T-helper 2 cell treated with Interferon-gamma antibody and Interleukin-4, amounts not matched to agents 5 μg/mL and 100 μg/mL, for 36 hours (primary cell): ENCODE results near the gene RPTOR.
A peak's percentile ranks its signal among the peaks of the same experiment; 100 is the strongest.

Experiments
- DNase-seq: peaks from one replicate; pipeline ENCODE4 v3.0.0; 2021; ENCODE audit warnings: low spot score
- H3K27ac Mint-ChIP-seq: one replicate; pipeline ENCODE4 v1.8.0; 2021; ENCODE audit warnings: mild to moderate bottlenecking, mixed read lengths
- H3K27me3 Mint-ChIP-seq: one replicate; pipeline ENCODE4 v1.8.0; 2021; ENCODE audit warnings: low read depth, mixed read lengths
- H3K36me3 Mint-ChIP-seq: one replicate; pipeline ENCODE4 v1.8.0; 2021; ENCODE audit warnings: low read depth, mixed read lengths
- H3K4me1 Mint-ChIP-seq: one replicate; pipeline ENCODE4 v1.8.0; 2021; ENCODE audit warnings: low read depth, mixed read lengths
- H3K4me3 Mint-ChIP-seq: one replicate; pipeline ENCODE4 v1.8.0; 2022; ENCODE audit warnings: mild to moderate bottlenecking, moderate library complexity, mixed read lengths
- H3K9me3 Mint-ChIP-seq: one replicate; pipeline ENCODE4 v1.8.0; 2021; ENCODE audit warnings: mixed read lengths

Gene RPTOR

DNA sequence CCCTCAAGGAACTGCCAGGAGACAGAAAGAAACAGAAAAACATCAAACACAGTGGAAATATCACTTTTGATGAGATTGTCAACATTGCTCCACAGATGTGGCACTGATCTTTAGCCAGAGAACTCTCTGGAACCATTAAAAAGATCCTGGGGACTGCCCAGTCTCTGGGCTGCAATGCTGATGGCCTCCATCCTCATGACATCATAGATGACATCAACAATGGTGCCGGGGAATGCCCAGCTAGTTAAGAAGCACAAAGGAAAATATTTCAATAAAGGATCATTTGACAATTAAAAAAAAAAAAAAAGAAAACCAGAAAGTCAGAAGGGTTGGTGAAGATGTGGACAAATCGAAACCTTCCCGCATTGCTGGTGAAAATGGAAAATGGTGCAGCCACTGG is 432.1 kb downstream of the RPTOR start:
- DNase-seq = no peak
- Mint-ChIP-seq H3K4me3 (no peak overlapping the region), H3K27me3 (peaks cover 7% of the 10 kb centered on the region)

DNA sequence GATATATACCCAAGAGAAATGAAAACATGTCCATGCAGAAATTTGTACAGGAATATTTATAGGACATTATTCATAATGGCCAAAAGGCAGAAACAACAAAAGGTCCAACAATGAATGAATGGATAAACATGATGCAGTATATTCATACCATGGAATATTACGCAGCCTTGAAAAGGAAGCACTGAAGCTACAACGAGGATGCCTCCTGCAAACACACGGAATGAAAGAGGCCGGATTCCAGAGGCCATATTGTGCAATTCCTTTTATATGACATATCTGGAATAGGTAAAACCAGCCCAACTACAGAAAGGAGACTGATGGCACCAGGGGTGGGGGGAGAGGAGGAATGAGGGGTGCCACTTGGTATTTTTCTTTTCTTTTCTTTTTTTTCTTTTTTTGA is 432.5 kb downstream of the RPTOR start:
- no peak for DNase-seq
- Mint-ChIP-seq H3K9me3 (no peaks in the 10 kb centered on the region), H3K36me3 (no peaks in the 10 kb centered on the region), H3K4me3 (no peak overlapping the region), H3K27ac (no peak overlapping the region), H3K27me3 (peaks cover 7% of the 10 kb centered on the region), H3K4me1 (peaks cover 5% of the 10 kb centered on the region)

More for the DNA sequence above, 432.1 kb downstream of the RPTOR start:
- Mint-ChIP-seq H3K4me1 (peaks cover 5% of the 10 kb centered on the region), H3K36me3 (no peaks in the 10 kb centered on the region), H3K9me3 (no peaks in the 10 kb centered on the region), H3K27ac (no peak overlapping the region)

DNA sequence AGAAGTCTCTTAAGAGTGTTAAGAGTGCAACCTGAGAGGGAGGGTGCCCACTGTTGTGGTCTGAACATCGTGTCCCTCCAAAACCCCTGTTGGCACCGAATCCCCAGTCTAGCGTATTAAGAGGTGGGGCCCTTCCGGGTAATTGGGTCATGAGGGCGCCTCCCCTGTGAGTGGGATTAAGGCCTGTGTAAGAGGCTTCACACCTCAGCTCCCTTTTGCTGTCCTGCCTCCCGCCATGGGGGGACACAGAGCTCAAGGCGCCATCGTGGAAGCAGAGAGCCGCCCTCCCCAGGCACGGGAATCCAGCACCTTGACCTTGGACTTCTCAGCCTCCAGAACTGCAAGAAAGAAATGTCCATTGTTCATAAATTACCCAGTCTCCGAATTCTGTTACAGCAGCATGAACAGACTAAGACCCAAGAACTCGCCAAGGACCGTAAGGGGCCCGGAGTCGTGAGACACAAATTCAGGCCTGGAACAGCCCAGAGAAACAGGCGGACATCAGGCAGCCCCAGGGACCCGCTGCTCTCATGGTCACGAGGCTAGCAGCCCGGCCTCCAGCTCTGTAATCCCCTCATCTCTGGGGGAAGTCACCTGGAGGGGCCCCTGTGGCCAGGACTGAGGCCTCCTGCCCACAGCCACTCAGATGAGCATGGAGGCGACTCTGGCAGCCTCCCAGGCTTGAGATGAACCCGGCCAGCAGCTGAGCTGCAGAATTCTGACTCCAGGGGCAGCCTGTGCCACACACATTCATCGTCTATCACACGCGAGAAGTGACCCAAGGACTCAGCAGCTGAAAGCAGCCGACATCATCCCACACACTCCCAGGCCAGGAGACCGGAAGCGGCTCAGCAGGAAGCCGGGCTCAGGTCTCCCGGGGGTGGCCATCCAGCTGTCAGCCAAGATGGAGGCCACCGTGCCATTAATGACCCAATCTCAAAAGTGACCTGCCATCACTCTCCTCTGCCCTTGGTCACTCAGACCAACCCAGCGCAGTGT is 434.2 kb downstream of the RPTOR start:
- Mint-ChIP-seq H3K36me3 (no peaks in the 10 kb centered on the region), H3K4me3 (no peak overlapping the region), H3K9me3 (no peaks in the 10 kb centered on the region), H3K27ac (no peak overlapping the region), H3K27me3 (peaks cover 7% of the 10 kb centered on the region), H3K4me1 (peaks cover 5% of the 10 kb centered on the region)
- DNase-seq = no peak

DNA sequence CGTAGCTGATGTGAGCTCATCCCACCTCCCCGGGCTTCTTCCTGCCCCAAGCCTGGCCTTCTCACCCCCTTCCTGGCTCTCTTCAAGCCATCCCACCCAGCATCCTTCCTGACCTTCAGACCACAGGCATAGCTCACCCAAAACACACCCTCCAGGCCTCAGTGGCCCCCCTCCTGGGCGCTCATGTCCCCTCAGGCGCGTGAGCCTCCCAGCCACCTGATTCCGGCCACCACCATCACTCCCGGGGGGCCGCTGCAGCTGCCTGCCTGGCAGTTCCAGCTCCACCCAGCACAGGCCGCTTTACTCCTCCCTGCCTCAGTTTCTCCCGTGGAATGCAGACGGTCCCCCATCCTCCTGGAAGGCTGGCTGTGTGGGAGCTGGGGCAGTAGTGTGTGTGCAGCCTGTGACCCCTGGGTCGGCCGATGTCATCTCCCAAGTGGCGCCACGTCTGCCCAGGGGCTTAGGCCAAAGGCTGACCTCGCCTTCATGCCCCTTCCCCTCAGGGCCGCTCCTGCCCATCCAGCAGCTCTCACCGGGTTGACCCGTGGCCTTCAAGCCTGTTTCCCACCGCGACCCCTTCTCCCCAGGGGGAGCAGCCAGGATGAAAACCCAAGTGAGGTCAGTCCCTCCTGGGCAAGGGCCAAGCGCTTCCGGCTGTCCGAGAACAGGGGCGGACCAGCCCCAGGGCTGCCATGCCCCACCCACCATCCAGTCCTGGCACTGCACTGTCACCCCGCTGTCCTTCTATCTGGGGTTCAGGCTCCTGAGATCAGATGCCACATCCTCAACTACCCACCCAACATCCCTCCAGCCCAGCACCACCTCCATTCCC is 435.1 kb downstream of the RPTOR start:
- Mint-ChIP-seq H3K4me1 (peaks cover 5% of the 10 kb centered on the region), H3K9me3 (no peaks in the 10 kb centered on the region), H3K27me3 (peaks cover 4% of the 10 kb centered on the region), H3K36me3 (no peaks in the 10 kb centered on the region), H3K27ac (no peak overlapping the region), H3K4me3 (no peak overlapping the region)
- DNase-seq = no peak

DNA sequence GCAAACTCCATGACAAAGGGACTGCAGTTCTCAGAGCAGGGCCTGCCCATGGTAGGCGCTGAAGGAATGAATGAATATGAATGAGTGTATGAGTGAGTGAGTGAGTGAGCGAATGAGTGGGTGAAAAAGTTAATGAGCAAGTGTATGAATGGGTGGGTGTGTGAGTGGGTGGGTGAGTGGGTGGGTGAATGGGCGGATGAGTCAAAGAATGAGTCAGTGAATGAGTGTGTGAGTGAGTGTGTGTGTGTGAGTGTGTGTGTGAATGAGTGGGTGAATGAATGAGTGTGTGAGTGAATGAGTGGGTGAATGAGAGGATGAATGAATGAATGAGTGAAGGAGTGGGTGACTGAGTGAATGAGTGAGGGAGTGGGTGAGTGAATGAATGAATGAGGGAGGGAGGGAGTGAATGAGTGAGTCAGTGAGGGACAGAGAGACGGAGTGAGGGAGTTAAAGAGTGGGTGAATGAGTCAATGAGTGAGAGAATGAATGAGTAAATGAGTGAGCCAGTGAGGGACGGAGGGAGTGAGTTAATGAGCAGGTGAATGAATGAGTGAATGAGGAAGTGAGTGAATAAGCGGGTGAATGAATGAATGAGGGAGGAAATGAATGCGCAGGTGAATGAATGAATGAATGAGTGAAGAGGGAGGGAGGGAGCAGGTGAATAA is 435.9 kb downstream of the RPTOR start:
- H3K36me3 Mint-ChIP-seq = no peaks in the 10 kb centered on the region
- peaks cover 4% of the 10 kb centered on the region for H3K27me3 Mint-ChIP-seq

DNA sequence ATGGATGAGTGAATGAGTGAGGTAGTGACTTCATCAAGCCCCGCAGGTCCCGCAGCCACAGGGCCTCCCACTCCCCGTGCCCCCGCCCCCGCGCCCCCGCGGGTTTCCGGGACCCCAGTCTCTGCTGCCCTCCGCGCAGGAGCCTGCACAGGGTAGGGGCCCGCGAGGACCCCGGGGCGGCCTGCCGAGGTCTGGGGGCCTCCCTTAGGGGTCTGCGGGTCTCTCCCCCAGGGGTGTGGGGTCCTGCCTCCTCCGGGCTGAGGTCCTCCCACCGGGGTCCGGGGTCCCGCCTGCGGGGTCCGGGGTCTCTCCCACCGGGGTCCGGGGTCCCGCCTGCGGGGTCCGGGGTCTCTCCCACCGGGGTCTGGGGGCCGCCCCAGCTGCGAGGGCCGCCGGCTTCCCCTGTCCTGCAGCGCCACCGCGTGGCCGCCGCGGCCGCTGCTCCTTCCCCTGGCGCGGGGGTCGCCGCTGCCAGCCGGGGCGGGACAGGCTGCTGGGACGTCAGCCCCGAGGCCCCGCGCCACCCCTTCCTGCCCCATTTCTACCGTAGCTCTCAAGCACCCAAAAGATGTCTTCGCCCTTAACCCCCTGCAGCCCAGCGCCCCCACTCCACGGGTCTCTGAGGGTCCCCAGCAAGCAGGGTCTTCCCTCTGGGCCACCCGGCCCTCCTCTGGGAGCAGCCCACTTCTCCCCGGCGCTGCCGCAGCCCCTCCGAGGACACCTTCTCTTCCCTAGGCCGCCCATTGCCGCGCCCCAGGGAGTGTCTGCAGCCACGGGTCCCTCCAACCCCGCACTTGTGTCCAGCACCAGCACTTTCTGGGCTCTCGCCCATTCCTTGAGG is 436.6 kb downstream of the RPTOR start:
- no peaks in the 10 kb centered on the region for H3K9me3 Mint-ChIP-seq
- peak; percentile 18 for DNase-seq
- peaks cover 4% of the 10 kb centered on the region for H3K27me3 Mint-ChIP-seq
- H3K27ac Mint-ChIP-seq = no peak overlapping the region
- H3K4me1 Mint-ChIP-seq = peaks cover 5% of the 10 kb centered on the region
- H3K36me3 Mint-ChIP-seq = no peaks in the 10 kb centered on the region
- H3K4me3 Mint-ChIP-seq = peak overlapping the region; percentile 53

More for the DNA sequence above, 435.9 kb downstream of the RPTOR start:
- Mint-ChIP-seq H3K4me3 (peak overlapping the region; percentile 53), H3K4me1 (peaks cover 5% of the 10 kb centered on the region), H3K9me3 (no peaks in the 10 kb centered on the region), H3K27ac (peak overlapping the region; percentile 29)
- peak; percentile 17 for DNase-seq

DNA sequence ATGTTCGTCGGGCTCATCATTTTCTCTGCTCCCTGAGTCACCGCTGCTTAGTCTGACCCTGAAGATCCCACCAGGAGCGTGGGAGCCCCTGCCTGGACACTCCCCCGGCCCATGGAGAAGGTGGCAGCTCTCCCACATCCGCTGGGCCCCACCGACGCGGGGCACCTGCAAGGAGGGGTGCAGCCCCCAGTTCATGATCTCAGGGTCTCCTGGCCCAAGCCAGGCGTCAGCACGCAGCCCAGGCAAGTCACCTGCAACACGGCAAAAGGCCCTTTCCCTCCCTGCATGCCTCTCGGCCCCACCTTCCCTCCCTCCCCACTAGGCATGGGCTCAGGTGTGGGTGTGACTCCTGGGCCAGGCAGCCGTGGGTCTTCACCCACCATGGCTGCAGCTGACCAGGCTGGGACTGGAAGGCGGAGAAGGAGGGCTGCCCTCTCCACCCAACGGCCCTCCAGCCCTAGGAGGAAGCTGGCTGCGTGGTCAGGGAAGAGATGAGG is 437.3 kb downstream of the RPTOR start:
- DNase-seq = no peak
- no peak overlapping the region for H3K27ac Mint-ChIP-seq
- H3K4me1 Mint-ChIP-seq = peaks cover 5% of the 10 kb centered on the region
- no peaks in the 10 kb centered on the region for H3K9me3 Mint-ChIP-seq
- H3K4me3 Mint-ChIP-seq = no peak overlapping the region
- peaks cover 4% of the 10 kb centered on the region for H3K27me3 Mint-ChIP-seq
- H3K36me3 Mint-ChIP-seq = no peaks in the 10 kb centered on the region

DNA sequence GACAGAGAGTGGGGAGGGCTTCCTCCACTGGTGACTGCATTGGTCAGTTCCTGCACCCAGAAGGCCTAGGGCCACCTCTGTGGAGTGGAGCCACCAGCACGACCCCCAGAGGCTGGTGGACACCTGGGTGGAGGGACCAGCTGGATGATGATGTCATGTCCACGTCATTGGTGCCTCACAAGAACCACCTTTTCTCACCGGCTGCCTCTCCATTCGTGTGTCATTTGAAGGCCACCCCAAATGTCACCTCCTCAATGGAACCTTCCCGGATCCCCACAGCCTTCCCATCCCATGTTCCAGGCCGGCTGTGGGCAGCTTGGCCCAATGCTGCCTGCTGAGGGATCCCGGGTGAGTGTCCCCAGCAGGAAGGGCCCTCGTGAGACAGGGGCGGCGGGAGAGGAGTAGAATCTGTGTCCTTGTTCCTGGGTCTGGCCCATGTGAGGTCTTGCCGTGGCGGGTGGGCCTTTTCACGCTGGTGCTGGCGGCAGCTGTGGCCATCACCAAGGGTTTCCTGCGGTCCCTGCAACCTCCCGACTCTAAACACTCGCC is 437.9 kb downstream of the RPTOR start:
- Mint-ChIP-seq H3K4me3 (no peak overlapping the region), H3K9me3 (no peaks in the 10 kb centered on the region), H3K4me1 (peaks cover 5% of the 10 kb centered on the region), H3K27ac (no peak overlapping the region), H3K36me3 (no peaks in the 10 kb centered on the region), H3K27me3 (peaks cover 4% of the 10 kb centered on the region)
- no peak for DNase-seq

DNA sequence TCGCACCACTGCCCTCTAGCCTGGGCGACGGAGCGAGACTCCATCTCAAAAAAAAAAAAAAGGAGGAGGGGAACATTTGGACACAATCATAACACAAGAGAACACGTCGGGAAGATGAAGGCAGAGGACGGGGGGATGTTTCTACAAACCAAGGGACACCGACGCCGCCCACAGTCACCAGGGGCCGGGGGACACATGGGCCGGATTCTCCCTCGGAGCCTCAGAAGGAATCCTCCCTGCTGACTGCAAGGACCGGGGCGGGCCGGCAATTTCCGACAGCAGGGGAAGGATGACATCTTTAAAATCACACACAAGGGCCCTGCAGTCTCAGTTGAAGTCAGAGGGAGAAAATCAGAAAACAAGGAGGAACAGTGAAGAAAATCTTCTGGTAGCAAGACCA is 438.9 kb downstream of the RPTOR start:
- DNase-seq = no peak
- Mint-ChIP-seq H3K36me3 (no peaks in the 10 kb centered on the region), H3K4me1 (peaks cover 5% of the 10 kb centered on the region), H3K27me3 (peaks cover 4% of the 10 kb centered on the region), H3K27ac (no peak overlapping the region), H3K9me3 (no peaks in the 10 kb centered on the region), H3K4me3 (no peak overlapping the region)

DNA sequence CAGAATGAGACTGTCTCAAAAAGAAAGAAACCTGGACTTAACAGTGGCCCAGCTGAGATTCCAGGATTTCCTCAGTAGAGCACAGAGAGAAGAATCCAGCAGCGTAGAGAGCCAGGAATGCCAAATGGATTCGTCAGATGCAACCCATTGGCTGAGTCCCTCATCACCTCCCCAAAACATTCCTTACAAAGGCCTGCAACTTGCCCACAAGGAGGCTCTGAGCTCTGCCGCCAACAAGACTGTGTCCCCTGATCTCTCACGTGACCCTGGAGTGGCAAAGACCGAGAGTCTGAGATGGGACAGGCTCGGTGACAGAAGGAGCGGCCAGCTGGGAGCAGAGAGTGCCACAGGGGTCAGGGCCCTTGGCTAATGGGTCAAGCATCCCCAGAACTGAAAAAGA is 440.1 kb downstream of the RPTOR start:
- no peaks in the 10 kb centered on the region for H3K9me3 Mint-ChIP-seq

DNA sequence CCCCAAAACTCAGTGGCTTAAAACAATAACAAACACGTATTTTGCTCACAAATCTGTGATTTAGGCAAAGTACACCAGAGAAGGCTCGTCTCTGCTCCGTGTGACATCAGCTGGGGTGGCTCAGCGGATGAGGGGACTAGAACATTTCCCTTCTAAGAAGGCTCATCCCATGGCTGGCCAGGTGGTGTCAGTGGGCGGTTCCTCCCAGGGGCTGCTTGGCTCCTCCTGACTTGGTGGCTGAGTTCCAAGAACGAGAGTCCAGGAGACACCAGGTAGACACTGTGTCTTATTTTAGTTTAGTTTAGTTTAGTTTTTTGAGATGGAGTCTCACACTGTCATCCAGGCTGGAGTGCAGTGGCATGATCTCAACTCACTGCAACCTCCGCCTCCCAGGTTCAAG is 441.4 kb downstream of the RPTOR start:
- H3K27me3 Mint-ChIP-seq = peaks cover 5% of the 10 kb centered on the region
- H3K4me1 Mint-ChIP-seq = peaks cover 5% of the 10 kb centered on the region
- no peak overlapping the region for H3K27ac Mint-ChIP-seq
- no peaks in the 10 kb centered on the region for H3K36me3 Mint-ChIP-seq
- DNase-seq = no peak
- H3K4me3 Mint-ChIP-seq = no peak overlapping the region
- H3K9me3 Mint-ChIP-seq = no peaks in the 10 kb centered on the region

More for the DNA sequence above, 440.1 kb downstream of the RPTOR start:
- no peak for DNase-seq
- Mint-ChIP-seq H3K36me3 (no peaks in the 10 kb centered on the region), H3K4me3 (no peak overlapping the region), H3K4me1 (peaks cover 7% of the 10 kb centered on the region), H3K27me3 (peaks cover 6% of the 10 kb centered on the region), H3K27ac (no peak overlapping the region)

DNA sequence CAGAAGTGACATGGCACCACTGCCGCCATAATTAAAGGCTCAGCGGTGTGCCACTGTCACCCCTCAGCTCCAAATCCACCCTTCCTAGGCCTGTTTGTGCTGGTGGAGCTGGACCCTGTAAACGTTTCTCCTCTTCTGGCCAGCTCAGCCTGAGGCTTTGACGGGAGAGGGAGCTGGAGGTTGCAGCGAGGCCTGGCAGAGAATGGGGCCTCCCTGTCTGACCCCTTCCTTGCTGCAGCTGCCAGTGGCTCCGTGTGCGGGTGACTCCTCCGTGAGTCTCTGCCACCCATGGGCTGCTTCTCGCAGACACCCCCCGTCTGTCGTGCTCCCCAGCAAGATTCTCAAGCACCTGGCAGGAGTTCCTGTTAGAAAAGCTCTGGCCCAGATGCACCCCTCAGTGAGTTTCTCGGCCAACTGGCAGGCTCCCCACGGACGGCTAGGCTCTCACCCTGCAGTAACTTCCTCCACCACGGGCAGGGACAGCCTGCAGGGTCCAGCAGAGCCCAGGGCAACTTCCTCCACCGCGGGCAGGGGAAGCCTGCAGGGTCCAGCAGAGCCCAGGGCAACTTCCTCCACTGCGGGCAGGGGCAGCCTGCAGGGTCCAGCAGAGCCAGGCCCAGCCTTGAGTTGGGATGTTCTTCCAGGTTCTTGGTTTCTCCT is 442.3 kb downstream of the RPTOR start:
- no peaks in the 10 kb centered on the region for H3K36me3 Mint-ChIP-seq
- peaks cover 5% of the 10 kb centered on the region for H3K27me3 Mint-ChIP-seq
- peaks cover 5% of the 10 kb centered on the region for H3K4me1 Mint-ChIP-seq
- no peak for DNase-seq
- H3K4me3 Mint-ChIP-seq = no peak overlapping the region
- no peaks in the 10 kb centered on the region for H3K9me3 Mint-ChIP-seq
- H3K27ac Mint-ChIP-seq = no peak overlapping the region
